Measurements from ENCODE around the gene LRRC45. TPM values are rescaled to one million over a fixed set of nuclear protein-coding genes. Genes with fewer than 3 reads are reported as not detected.

LRRC45 gene
- total RNA-seq, 1 donor from 2014 or later, result 14.2 TPM

DNA sequence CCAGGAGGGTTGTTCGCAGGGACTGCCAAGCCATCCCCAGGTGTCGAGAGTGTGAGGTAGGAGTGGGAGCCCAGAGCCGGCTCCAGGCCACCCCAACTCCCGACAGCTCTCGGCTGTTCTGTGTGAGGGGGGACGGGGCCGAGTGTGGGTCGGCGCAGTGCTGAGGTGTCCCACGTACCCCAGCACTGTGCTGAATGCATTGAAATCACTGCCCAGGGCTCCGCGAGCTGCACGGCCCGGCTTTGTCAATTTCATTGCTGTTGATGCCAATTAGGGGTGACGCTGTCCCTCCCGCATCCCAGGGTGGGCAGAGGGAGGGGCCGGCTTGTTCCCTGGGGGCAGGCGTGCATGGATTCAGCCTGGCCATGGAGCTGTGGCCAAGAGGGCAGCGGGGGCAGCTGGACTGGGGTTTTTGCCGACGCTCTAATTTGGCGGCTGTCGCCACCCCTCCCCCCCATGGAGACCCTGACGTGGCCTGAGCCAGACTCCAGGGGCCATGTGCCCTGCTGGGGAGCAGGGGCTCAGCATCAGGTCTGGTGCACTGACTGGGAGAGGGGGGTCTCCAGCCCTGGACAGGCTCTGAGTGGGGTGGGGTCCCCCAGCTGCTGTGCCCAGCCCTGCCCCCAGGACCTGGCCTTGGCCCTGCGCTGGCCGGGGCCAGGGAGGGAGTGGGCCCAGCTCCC, 14.7 kb upstream of the LRRC45 start:
- no peak for DNase-seq

DNA sequence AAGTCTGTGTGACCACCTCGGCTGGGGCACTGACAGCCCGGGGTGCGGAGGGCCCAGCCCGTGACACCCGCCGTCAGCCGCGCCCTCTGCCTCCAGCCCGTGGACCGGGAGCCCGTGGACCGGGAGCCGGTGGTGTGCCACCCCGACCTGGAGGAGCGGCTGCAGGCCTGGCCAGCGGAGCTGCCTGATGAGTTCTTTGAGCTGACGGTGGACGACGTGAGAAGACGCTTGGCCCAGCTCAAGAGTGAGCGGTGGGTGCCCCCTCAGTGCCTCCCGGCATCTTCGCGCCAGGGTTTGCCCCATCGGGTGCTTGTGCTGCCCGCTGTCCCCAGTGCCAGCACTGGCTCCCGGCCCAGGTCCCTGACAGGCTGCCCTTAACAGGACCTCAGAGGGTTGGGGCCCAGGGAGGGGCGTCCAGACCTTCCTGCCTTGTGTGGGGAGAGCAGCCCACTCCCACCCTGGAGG, 14.1 kb upstream of the LRRC45 start:
- no peak for DNase-seq

DNA sequence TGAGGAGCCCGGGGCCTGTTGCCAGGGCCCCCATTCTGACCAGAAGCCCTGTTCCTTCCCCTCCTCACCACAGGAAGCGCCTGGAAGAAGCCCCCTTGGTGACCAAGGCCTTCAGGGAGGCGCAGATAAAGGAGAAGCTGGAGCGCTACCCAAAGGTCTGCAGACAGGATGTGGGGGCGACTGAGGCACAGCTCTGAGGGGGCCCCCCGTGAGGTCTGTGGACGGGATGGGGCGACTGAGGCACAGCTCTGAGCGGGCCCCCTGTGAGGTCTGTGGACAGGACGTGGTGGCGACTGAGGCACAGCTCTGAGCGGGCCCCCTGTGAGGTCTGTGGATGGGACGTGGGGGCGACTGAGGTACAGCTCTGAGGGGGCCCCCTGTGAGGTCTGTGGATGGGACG, 13.7 kb upstream of the LRRC45 start:
- DNase-seq, result no peak

DNA sequence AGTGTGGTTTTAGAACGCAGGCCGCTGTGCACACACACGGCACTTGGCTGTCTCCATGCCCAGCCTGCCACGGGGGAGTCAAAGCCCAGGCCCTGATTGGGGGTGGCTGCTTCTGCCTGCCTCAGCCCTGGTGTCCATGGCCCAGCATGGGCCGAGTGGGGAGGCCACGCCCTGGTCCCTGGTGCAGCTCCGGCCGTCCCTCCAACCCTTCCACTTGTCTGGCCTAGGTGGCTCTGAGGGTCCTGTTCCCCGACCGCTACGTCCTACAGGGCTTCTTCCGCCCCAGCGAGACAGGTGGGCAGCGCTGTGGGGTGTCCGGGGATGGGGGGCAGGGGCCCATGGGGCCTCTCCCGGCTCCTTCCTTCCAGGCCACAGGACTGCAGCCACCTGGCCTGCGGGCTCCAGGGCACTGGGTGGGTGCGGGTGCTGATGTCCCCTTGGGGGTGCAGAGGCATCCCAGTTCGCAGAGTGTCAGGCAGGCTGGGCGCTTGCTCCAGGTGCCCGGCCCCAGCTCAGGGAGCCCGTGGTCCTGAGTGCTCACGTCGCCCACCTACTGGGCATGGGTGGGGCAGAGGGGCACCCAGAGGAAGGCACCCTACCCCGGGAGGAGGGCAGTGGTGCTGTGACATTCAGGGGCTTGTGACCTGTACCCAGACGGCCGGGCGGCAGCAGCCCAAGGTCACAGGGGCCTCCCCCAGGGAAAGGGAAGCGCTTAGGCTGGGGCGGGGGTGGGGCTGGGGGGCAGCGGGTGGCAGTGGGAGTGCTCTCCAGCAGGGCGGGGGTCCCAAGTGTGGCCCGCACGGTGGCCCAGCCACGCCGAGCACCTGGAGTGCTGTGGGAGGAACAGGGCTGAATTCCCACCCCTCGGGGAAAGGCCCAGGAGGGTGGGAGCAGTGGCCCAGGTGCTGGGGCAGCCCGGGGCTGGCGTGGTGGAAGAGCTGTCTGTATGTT, 12.3 kb upstream of the LRRC45 start:
- no peak for DNase-seq

GRCh38 chr17:82011617-82012187, 11.4 kb upstream of the LRRC45 start:
- no peak for DNase-seq

DNA sequence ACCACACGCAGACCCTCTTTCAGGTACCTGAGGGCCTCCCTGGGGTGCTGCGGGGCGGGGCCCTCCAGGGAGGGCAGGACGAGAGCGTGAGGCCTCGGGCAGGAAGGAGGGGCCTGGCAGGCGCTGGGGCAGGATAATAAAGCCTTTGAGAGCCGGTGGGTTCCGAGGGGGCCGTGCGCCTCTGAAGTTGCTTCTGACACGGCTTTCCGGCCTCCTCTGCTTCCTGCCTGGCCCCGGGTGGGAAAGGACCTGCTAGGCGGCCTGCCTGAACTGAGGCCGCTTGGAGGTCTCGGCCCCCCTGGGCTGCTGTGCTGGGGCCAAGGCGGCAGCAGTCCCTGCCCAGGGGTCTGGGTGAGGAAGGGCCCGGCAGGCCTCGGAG, 10.9 kb upstream of the LRRC45 start:
- DNase-seq, result no peak

- no peak for DNase-seq
These were observed 10.3 kb upstream of the LRRC45 start for GRCh38 chr17:82012640-82013295.

DNA sequence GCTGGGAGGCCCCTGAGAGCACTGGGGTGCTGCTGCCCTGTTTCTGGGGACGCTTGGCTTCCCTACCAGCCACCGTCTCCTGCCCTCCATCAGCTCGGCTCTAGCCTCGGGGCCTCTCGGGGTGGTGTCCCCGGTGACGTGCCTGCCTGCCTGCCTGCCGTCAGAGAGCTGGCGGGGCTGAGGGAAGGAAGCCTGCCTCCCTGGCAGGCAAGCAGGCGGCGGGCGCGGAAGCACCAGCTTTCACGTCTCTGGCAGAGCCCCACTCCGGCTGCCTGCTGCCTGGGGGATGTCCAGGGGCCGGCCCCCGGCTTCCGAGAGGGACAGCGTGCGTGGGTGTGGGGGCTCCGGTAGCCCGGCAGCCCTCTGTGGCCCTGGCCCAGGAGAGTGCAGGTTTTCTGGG, 9.8 kb upstream of the LRRC45 start:
- no peak for DNase-seq

- no peak for DNase-seq
These were observed 9.3 kb upstream of the LRRC45 start for GRCh38 chr17:82013772-82014321.

- DNase-seq, result peak; percentile 37
These were observed 8.7 kb upstream of the LRRC45 start for GRCh38 chr17:82014432-82014831.

DNA sequence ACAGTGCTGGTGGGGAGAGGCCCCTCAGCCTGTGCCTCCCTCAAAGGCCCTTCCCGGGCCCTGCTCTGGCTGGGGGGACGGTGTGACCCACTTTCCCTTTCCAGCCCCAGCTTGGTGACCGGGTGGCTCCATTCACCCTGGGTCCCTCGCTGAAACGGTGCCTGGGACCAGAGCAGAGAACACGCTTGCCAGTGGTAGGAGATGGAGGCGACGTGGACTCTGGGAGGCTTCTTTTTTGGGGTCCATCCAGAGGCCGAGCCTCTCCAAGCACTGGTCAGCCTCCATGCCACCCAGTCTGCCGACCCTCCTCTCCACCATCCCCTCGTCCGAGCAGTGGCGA, 8.2 kb upstream of the LRRC45 start:
- DNase-seq, result no peak

DNA sequence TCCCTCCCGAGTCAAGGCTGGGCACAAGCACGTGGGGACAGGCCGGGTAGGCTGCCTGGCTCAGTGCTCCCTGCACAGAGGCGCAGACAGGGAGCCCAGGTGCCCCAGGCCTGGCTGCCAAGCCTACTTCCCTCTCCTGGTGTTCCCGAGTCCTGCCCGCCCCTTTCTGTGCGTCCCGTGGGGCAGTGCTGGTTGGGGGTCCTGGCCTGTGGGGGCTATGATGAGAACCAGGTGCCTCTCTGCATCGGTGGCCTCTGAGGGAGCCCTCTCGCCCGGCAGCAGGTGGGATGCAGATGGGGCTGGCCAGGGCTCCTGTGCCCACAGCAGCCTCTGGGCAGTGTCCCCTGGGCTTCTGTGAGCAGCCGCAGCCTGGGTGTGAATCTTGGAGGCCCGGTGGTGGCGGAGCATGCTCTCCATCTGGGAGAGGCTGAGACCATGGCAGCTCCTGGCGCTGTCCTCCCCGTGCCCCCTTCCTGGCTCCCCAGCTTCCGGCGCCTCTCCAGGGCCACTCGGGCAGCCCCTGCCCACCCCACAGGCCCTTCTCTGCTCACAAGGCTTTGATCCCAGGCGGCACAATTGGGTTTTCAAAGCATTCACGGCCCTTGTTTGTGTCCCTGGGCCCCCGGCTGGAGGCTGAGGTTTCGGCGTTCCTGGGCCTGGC, 7.7 kb upstream of the LRRC45 start:
- no peak for DNase-seq

DNA sequence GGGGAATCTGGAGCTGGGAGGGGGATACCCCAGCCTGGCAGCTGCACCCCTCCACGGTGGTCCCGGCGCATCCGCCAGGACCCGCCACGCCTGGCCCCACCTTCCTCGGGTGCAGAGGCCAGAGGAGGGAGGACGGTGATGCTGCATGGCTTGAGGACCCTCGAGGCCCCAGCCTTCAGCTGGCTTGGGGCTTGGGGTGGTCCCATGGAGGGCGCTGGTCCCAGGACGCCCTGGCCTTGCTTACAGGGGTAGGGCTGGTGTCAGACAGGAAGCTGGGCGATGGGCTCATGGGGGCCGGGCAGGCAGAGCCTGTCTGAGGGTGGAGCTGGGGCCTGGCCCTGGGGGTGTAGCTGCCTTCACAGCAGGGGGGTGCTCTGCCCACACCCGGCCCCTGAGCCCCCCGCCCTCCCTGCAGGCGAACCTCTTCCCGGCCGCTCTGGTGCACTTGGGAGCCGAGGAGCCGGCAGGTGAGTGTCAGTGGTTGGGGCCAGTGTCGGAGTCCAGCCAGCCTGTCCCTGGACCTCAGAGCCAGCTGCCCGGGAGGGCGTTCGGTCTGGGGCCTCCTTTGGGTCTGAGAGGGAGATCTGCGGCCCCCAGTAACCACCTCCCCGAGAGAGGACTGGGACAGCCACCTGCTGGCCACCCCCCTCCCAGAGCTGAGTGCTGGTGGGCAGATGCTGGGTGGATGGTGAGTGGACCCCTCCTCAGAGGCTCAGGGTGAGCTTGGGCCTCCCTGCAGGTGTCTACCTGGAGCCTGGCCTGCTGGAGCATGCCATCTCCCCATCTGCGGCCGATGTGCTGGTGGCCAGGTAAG, 6.8 kb upstream of the LRRC45 start:
- DNase-seq, result no peak

GRCh38 chr17:82016875-82017459, 6.1 kb upstream of the LRRC45 start:
- no peak for DNase-seq

- DNase-seq, result no peak
These were observed 5.4 kb upstream of the LRRC45 start for GRCh38 chr17:82017612-82018151.

DNA sequence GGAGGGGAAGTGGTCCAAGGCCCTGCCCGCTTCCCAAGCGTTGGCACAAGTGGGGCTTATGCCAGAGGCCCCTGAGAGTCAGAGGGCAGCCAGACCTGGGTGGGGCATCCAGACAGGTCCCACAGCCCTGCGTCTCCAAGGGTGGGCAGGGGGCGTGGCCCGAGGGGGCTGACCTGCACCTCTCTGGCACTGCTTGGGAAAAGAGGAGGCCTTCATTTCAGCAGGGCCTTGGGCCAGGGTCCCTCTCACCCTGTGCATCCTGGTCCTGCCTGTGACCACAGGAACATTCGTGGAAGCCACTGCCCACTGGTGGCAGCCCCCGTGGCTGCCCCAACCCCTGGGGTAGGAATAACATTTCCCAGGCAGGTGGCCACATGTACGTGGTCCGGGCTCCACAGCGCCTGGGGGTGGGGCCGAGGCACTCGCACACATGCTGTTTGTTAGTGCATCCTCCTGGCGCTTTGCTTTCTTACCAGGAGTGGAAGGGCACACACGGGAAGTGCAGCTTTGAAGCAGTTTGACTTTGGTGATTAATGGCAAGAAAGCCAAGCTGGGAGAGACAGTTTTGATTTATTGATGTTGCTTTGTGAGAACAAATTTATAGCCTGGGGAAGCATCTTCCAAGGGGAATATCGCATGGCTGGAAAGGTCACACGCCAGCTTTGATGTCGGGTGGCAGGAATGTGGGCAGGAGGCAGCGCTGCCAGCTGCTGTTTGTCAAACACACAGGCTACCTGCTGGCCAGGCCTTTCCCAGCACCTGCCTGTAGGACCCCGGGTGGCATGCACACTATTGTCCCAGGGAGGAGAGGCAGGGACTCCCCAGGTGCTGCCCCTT, 4.7 kb upstream of the LRRC45 start:
- no peak for DNase-seq

DNA sequence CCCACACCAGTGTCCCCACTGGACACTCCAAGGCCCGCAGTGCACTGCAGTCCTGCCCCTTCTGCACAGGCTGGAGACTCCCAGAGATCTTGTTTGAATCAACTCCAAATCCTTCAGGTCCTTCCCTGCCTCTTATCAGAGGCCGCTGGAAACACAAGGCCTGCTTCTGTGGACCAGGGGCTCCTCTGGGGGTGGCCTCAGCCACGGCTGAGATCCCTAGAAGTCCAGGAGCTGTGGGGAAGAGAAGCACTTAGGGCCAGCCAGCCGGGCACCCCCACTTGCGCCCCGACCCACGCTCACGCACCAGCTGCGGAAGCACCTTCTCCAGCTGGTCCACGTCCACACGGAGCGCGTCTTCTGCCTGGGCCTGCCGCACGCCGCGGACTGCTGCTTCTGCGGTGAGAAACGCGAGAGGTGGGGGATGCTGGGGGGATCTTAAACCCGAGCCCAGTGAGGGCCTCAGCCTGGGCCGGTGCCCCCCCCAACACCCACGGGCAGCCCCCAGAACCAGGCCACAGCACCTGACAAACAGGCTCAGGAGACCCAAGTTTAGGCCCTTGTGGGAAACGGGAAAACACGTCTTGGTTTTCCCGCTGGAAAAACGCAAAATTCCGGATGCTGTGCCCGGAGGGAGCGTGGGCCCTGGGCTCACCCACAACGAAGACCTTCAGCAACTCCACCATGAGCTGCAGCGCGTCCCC, 4.0 kb upstream of the LRRC45 start:
- no peak for DNase-seq

- no peak for DNase-seq
These were observed 3.2 kb upstream of the LRRC45 start for GRCh38 chr17:82019690-82020571.

All from occipital lobe (tissue), 2 donors.